Upper lobe of right lung (tissue), 1 donor: Measurements from ENCODE around the gene PLEKHH3. TPM values are rescaled to one million over a fixed set of nuclear protein-coding genes. Genes with fewer than 3 reads are reported as not detected.
A peak's percentile ranks its signal among the peaks of the same experiment; 100 is the strongest.

Experiments
- ATAC-seq: fragments of 200-7000 bp; cut with Tn5 transposase; one replicate; pipeline ENCODE4 v1.9.1; 2020; ENCODE audit warnings: mild to moderate bottlenecking, moderate library complexity
- DNase-seq: peaks from one replicate; pipeline ENCODE4 v3.0.0-alpha.2; 2020
- H3K27ac ChIP-seq: fragments of 200-600 bp; one replicate; pipeline ENCODE4 v1.8.0; 2022
- H3K27me3 ChIP-seq: fragments of 200-600 bp; one replicate; pipeline ENCODE4 v1.8.0; 2022; ENCODE audit warnings: mild to moderate bottlenecking
- H3K36me3 ChIP-seq: fragments of 200-600 bp; one replicate; pipeline ENCODE4 v1.8.0; 2022
- H3K4me1 ChIP-seq: fragments of 200-600 bp; one replicate; pipeline ENCODE4 v1.8.0; 2022
- H3K4me3 ChIP-seq: fragments of 200-600 bp; one replicate; pipeline ENCODE4 v1.8.0; 2022; ENCODE audit warnings: mild to moderate bottlenecking
- H3K9me3 ChIP-seq: fragments of 200-600 bp; one replicate; pipeline ENCODE4 v1.8.0; 2022
- intact Hi-C: fragments of 100-400 bp; cut with DNase I; formaldehyde crosslinking; loops from one replicate; pipeline ENCODE4 v1.11.0; 2022
- total RNA-seq: library from RNA; stranded (reverse); fragmentation: NEBNext Ultra II Directional; extraction: Animal tissue kit (Norgen Biotek cat#: 25700); gene quantifications from one replicate; pipeline ENCODE4 v1.2.1, GENCODE V29; 2021
- TF ChIP-seq, protein P1 (sequence below): fragments of 200-600 bp; IDR thresholded peaks from one replicate; pipeline ENCODE4 v1.8.0; 2022; ENCODE audit warnings: antibody characterized with exemption
- donor health status: DM: no; HTN: yes; CAD: no; lungs with severe emphysema.

The PLEKHH3 gene
- total RNA-seq, 1 donor from 2014 or later, result 26.4 TPM

DNA sequence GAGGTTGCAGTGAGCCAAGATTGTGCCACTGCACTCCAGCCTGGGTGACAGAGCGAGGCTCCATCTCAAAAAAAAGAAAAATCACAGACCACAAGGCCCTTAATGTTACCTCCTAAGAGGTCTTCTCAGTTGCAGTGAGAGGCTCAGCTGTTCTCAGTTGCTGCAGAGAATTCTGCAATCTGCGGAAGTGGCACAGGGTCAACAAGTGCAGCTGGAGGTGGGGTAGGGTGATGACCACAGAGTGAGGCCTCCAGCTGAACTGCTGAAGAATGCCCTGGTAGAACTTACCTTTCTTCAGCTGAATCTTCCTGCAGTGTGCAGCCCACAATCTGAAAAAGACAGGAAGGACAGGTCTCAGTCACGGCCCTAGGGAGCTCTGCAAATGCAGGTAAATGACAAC lies 31.8 kb upstream of the PLEKHH3 start:
- no peaks in the 10 kb centered on the region for H3K27me3 ChIP-seq
- ATAC-seq (no peak), DNase-seq (no peak)
- H3K36me3 ChIP-seq, result peaks cover 100% of the 10 kb centered on the region
- intact Hi-C loops, result no loop called here
- H3K9me3 ChIP-seq, result no peaks in the 10 kb centered on the region
- TF ChIP-seq, protein P1, sequence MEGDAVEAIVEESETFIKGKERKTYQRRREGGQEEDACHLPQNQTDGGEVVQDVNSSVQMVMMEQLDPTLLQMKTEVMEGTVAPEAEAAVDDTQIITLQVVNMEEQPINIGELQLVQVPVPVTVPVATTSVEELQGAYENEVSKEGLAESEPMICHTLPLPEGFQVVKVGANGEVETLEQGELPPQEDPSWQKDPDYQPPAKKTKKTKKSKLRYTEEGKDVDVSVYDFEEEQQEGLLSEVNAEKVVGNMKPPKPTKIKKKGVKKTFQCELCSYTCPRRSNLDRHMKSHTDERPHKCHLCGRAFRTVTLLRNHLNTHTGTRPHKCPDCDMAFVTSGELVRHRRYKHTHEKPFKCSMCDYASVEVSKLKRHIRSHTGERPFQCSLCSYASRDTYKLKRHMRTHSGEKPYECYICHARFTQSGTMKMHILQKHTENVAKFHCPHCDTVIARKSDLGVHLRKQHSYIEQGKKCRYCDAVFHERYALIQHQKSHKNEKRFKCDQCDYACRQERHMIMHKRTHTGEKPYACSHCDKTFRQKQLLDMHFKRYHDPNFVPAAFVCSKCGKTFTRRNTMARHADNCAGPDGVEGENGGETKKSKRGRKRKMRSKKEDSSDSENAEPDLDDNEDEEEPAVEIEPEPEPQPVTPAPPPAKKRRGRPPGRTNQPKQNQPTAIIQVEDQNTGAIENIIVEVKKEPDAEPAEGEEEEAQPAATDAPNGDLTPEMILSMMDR, result no peak
- H3K4me1 ChIP-seq, result no peaks in the 10 kb centered on the region
- H3K4me3 ChIP-seq, result no peak overlapping the region
- H3K27ac ChIP-seq, result no peak overlapping the region

DNA sequence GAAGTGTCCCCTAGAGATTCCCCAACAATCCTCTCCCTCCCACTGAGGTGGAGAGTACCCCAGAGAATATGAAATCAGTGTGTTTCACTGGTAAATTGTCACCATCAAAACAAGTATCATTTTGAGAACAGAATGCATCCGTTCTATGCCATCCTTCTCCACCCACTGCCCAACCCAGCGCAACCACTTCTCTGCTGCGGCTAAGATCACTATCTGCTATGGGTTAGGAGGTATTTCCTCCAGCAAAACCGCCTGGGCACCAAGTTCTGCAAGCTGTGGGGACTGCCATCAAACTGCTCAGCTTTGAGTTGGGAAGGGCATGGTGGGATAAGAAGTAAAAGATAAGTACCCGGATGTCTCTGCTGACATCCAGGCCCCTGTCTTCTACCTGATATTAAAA lies 29.9 kb upstream of the PLEKHH3 start:
- Histone ChIP-seq H3K27ac (no peak overlapping the region), H3K9me3 (no peaks in the 10 kb centered on the region), H3K27me3 (no peaks in the 10 kb centered on the region), H3K4me1 (no peaks in the 10 kb centered on the region), H3K4me3 (no peak overlapping the region), H3K36me3 (peaks cover 100% of the 10 kb centered on the region)
- ATAC-seq (no peak), DNase-seq (no peak)
- TF ChIP-seq, protein P1, result no peak
- intact Hi-C loops, result no loop called here

DNA sequence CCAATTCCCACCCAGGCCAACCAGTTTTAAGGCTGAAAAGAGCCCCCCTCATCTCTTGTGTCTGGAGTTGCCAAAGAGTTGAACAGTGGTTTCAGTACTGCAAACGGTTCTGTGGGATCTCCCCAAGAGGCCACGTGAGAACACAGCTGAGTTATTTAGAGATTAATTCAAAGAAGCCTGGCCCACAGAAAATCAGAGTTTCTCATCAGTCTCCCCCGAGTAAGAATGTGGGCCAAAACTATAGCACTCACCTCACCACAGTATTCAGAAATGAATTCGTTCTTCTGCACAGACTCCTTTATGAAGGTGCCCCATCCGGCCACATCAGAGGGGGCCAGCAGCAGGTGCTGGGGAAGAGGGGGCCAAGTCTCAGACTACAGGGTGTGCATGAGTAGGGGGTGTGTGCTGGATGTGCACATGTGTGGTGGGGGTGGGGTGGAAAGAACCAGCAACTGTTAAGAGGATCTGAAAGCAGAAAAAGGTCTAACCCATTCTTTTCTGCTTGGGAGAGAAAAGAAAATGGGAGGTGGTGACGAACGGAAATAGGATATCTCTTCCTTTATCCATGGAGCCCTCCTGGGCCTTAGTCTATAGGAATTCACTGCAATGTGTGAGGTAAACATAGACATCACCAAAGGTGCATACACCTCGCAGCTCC lies 28.2 kb upstream of the PLEKHH3 start:
- Histone ChIP-seq H3K9me3 (no peaks in the 10 kb centered on the region), H3K4me1 (no peaks in the 10 kb centered on the region), H3K27ac (no peak overlapping the region), H3K36me3 (peaks cover 98% of the 10 kb centered on the region), H3K27me3 (no peaks in the 10 kb centered on the region), H3K4me3 (no peak overlapping the region)
- TF ChIP-seq, protein P1, result no peak
- intact Hi-C loops, result no loop called here
- no peak for DNase-seq
- ATAC-seq, result no peak

DNA sequence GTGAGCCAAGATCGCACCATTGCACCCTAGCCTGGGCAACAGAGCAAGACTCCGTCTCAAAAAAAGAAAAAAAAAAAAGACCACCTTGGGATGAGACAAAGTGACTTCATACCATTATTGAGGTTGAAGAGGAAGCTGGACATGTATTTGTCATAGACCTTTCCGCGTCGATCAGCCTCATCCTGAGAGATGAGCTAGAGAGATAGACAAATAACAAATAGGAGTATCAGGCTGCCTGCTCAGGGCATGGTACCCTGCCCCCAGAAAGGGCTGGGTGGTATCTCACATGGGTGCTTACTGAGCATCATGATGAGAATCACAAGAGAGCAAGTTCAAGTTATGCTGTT lies 27.7 kb upstream of the PLEKHH3 start:
- TF ChIP-seq, protein P1, result no peak
- Histone ChIP-seq H3K4me1 (no peaks in the 10 kb centered on the region), H3K36me3 (peaks cover 97% of the 10 kb centered on the region), H3K9me3 (no peaks in the 10 kb centered on the region), H3K27ac (no peak overlapping the region), H3K27me3 (no peaks in the 10 kb centered on the region), H3K4me3 (no peak overlapping the region)
- intact Hi-C loops, result no loop called here
- ATAC-seq, result no peak
- peak; percentile 12 for DNase-seq

DNA sequence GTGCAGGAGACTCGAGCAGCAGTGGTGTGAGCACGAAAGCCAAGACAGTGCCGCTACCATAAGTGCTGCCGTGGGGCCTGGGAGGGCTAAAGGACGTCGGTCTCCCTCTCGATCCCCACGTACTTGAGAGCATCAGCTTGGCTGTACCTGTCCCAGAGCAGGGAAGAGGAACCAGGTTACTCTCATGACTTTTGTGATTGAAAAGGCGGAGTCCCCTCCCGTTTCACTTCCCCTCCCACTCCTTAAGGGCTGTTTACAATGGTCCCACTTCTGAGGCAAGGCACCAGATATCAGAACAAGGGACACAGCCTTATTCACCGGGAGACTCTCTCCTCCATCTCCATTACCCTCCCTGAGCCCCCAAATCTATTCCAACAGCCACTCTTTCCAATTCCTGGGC lies 25.7 kb upstream of the PLEKHH3 start:
- peak; percentile 32 for DNase-seq
- intact Hi-C loops, result no loop called here
- ATAC-seq, result no peak
- Histone ChIP-seq H3K27ac (no peak overlapping the region), H3K27me3 (no peaks in the 10 kb centered on the region), H3K9me3 (no peaks in the 10 kb centered on the region), H3K36me3 (peaks cover 89% of the 10 kb centered on the region), H3K4me1 (no peaks in the 10 kb centered on the region), H3K4me3 (no peak overlapping the region)
- TF ChIP-seq, protein P1, result no peak
